ENCODE measurements around the gene LPCAT4. TPM values are rescaled to one million over a fixed set of nuclear protein-coding genes. Genes with fewer than 3 reads are reported as not detected.

The LPCAT4 gene
- total and polyA plus RNA-seq, 2 experiments from 2014 or later, result 13.5 to 22.1 TPM

GRCh38 chr15:34324933-34325332 is 42.1 kb downstream of the LPCAT4 start:
- no peak for TF ChIP-seq EZH2phosphoT487 (IDR thresholded peaks at IDR 0.05; ENCODE audit: low read depth, severe bottlenecking, unreplicated experiment)

GRCh38 chr15:34323217-34323616 is 43.8 kb downstream of the LPCAT4 start:
- no peak for DNase-seq (ENCODE audit: low spot score)
- H3K36me3 ChIP-seq (replicated peaks; ENCODE audit: insufficient read depth, low read depth), result no peaks in the 10 kb centered on the region
- H3K4me3 ChIP-seq, result no peak overlapping the region
- no peak overlapping the region for H3K4me2 ChIP-seq
- no peaks in the 10 kb centered on the region for H3K9me2 ChIP-seq (replicated peaks; ENCODE audit: insufficient read depth)
- TF ChIP-seq EZH2 (IDR thresholded peaks at IDR 0.05; ENCODE audit: borderline replicate concordance) (no peak), CTCF (IDR thresholded peaks at IDR 0.05; ENCODE audit: poor library complexity) (no peak), EZH2phosphoT487 (IDR thresholded peaks at IDR 0.05; ENCODE audit: low read depth, severe bottlenecking, unreplicated experiment) (no peak)
- no peaks in the 10 kb centered on the region for H3K4me1 ChIP-seq (ENCODE audit: insufficient read depth)
- no peaks in the 10 kb centered on the region for H3K79me2 ChIP-seq
- no peaks in the 10 kb centered on the region for H3K9me3 ChIP-seq (ENCODE audit: low read depth)
- H2AFZ ChIP-seq, result no peak overlapping the region
- no peaks in the 10 kb centered on the region for H3K27me3 ChIP-seq
- no peaks in the 10 kb centered on the region for H4K20me1 ChIP-seq (ENCODE audit: insufficient read depth, poor library complexity, severe bottlenecking)
- no peak overlapping the region for H3K27ac ChIP-seq
- WGBS (ENCODE audit: low lambda C conversion rate, missing lambda C conversion rate), result 95% methylated on average over 10 of the region's 10 CpGs

More at GRCh38 chr15:34324933-34325332, 42.1 kb downstream of the LPCAT4 start:
- Histone ChIP-seq H3K79me2 (no peaks in the 10 kb centered on the region), H2AFZ (no peak overlapping the region), H3K9me3 (ENCODE audit: low read depth) (no peaks in the 10 kb centered on the region), H3K4me3 (no peak overlapping the region), H3K4me1 (ENCODE audit: insufficient read depth) (no peaks in the 10 kb centered on the region), H3K36me3 (replicated peaks; ENCODE audit: insufficient read depth, low read depth) (no peaks in the 10 kb centered on the region), H3K9me2 (replicated peaks; ENCODE audit: insufficient read depth) (no peaks in the 10 kb centered on the region), H3K27ac (no peak overlapping the region), H3K4me2 (no peak overlapping the region), H3K27me3 (no peaks in the 10 kb centered on the region), H4K20me1 (ENCODE audit: insufficient read depth, poor library complexity, severe bottlenecking) (no peaks in the 10 kb centered on the region)
- WGBS (ENCODE audit: low lambda C conversion rate, missing lambda C conversion rate), result 87% methylated on average over 1 of the region's 1 CpG
- DNase-seq (ENCODE audit: low spot score), result no peak

GRCh38 chr15:34318277-34319079 is 48.5 kb downstream of the LPCAT4 start:
- H3K9me2 ChIP-seq (replicated peaks; ENCODE audit: insufficient read depth), result no peaks in the 10 kb centered on the region
- H3K9me3 ChIP-seq (ENCODE audit: low read depth), result no peaks in the 10 kb centered on the region
- H3K79me2 ChIP-seq, result peaks cover 20% of the 10 kb centered on the region
- H3K4me2 ChIP-seq, result peak overlapping the region; percentile 79
- peak overlapping the region; percentile 72 for H2AFZ ChIP-seq
- peak; percentile 82 for DNase-seq (ENCODE audit: low spot score)
- TF ChIP-seq CTCF (IDR thresholded peaks at IDR 0.05; ENCODE audit: poor library complexity), result no peak
- TF ChIP-seq EZH2phosphoT487 (IDR thresholded peaks at IDR 0.05; ENCODE audit: low read depth, severe bottlenecking, unreplicated experiment), result no peak
- no peak for TF ChIP-seq EZH2 (IDR thresholded peaks at IDR 0.05; ENCODE audit: borderline replicate concordance)
- H3K4me3 ChIP-seq, result peak overlapping the region; percentile 59
- 7% methylated on average over 10 of the region's 10 CpGs for WGBS (ENCODE audit: low lambda C conversion rate, missing lambda C conversion rate)
- peak overlapping the region; percentile 64 for H3K27ac ChIP-seq
- H3K4me1 ChIP-seq (ENCODE audit: insufficient read depth), result no peaks in the 10 kb centered on the region
- no peaks in the 10 kb centered on the region for H4K20me1 ChIP-seq (ENCODE audit: insufficient read depth, poor library complexity, severe bottlenecking)
- no peaks in the 10 kb centered on the region for H3K27me3 ChIP-seq
- no peaks in the 10 kb centered on the region for H3K36me3 ChIP-seq (replicated peaks; ENCODE audit: insufficient read depth, low read depth)
